GM21717 (cell line): Measurements from ENCODE around the gene ANGPTL2.

ENCODE experiments used
- ATAC-seq: cut with Tn5 transposase; IDR thresholded peaks from one replicate; pipeline ENCODE4 v1.9.1; 2021; ENCODE audit warnings: mild to moderate bottlenecking, moderate library complexity; ENCODE audit not compliant: unreplicated experiment

The ANGPTL2 gene

DNA sequence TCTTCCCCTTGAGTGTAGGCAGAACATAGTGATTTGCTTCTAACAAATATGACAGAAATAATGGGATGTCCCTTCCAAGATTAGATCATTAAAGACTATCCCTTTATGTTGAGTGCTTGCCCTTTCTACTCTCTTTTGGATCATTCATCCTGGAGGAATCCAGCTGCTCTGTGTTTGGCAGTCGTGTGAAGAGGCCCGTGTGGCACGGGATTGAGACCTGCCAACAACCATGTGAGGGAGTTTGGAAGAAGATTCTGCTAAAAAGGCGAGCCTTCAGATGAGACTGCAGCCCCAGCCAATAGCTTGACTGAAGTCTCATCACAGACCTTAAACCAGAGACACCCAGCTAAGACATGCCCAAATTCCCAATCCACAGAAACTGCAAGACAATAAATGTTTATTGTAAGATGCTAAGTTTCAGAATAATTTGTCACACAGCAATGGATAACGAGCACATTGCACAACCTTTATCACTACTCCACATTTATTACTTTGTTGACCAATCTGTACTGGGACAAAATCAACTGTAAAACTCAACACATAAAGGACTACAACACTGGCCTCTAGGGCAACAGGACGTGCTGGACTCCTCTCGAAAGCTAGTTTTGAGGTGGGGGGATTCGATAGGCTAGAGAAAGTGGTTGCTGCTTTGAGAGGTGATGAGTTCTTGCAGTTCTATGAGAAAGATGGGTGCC is 42.8 kb downstream of the ANGPTL2 start:
- ATAC-seq: no peak

DNA sequence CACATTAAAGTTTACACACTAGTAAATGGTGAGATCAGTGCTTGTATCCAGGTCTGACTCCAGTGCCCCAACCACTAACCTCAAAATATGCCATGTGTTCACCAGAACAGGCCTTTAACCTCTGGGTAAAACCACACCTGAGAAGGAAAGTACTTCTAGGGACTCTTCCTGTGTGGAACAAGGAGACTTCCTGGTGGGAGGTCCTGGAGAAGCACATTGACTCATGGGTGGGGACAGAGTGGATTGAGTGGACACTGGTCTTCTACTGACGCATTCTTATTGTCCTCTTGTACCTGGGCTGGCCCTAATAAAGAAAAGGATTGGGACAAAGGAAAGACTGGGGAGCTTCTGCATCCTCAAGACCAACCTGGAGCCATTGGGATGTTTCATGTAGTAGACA is 43.4 kb downstream of the ANGPTL2 start:
- ATAC-seq: no peak

DNA sequence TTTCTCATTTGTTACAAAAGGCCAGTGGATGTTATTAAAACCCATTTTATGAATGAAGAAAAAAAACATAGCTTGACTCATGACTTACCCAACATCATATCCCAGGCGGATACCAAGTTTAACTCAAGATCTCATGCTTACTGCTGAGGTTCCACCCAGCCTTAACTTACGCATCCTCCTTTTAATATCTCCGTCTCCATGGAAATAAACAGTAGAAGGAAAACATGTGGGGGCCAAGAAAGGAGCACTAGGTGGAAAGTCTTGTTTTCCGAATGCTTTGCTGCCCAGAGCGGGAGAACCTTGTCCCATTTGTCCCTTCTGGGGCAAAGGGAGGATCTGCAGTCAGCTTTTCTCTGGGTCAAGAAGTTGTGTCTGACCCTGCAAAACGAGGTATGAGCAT is 44.1 kb downstream of the ANGPTL2 start:
- no peak for ATAC-seq

- ATAC-seq: no peak
These were observed 44.8 kb downstream of the ANGPTL2 start for GRCh38 chr9:127077644-127077946.

- no peak for ATAC-seq
These were observed 45.4 kb downstream of the ANGPTL2 start for GRCh38 chr9:127076860-127077643.

DNA sequence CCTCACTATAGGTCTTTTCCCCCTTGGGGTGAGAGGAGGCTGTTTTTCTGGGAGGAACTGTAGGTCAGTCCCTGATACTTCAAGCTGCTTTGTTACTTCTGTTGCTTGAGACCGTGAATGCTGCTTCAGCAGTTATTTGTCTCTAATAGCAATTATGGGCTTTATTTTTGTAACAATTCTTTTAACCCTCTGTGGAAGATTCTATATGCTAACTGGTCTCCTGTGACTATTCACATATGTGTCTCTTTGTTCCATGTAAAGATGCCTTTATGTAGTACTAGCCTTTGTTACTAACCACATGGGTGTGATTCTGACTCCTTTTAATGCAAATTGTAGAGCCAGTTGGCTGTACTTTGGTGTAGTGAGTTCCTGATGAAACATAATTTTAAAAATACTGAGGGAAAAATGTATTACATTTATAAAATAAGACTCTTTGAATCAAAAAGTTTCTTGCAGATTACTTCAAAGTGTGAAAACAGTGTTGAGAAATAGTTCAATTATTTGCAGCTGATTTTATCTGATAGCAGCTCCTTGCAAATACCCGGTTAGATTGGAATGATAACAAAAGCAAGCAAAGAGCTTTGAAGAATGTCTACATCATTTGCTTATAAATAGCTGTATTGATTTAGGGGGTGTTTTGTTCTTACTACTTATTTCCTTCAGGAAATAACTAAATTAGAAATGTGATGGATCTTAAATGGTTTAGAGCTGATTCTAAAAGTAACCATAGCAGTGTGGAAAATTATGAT is 46.6 kb downstream of the ANGPTL2 start:
- ATAC-seq: no peak

- ATAC-seq: no peak
These were observed 47.6 kb downstream of the ANGPTL2 start for GRCh38 chr9:127074561-127075548.

GRCh38 chr9:127067603-127068220 is 54.7 kb downstream of the ANGPTL2 start:
- ATAC-seq: no peak

DNA sequence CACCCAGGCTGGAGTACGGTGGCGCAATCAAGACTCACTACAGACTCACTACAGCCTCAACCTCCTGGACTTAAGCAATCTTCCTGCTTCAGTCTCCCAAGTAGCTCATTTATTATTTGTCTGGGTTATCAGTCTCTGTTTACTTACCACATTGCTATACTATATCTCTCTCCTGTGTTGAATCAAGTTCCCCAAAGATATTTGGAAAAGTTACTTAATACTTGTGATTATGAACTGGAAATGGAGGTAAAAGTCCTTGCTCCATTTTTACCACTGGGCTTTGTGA is 55.6 kb downstream of the ANGPTL2 start:
- no peak for ATAC-seq

DNA sequence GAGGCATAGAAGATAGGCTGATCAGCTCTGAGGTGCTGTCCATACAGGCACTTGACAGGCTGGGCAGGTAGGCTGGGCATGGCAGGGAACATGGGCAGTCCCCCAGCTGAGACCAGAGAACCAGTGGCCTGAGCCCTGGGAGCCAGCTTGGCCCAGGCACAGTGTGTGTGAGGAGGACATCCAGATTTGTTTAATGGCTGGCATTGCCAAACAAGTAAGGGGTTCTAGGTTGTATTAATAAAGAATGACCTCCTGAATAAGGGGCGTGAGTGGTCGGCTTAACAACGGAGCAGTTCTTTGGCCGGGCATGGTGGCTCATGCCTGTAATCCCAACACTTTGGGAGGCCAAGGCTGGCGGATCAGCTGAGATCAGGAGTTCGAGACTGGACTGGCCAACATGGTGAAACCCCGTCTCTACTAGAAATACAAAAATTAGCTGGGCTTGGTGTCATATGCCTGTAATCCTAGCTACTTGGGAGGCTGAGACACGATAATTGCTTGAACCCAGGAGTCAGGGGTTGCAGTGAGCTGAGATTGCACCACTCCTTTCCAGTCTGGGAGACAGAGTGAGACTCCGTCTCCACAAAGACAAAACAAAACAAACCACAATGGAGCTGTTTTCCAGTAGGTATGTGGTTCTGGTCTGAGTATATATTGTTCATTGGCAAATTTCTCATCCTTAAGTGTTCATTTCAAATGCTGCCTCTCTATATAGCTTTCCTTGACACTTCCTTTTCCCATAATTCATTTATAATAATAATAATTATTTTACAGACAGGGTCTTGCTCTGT is 56.2 kb downstream of the ANGPTL2 start:
- ATAC-seq: no peak

- no peak for ATAC-seq
These were observed 56.8 kb downstream of the ANGPTL2 start for GRCh38 chr9:127065592-127065991.

GRCh38 chr9:127064335-127064734 is 58.1 kb downstream of the ANGPTL2 start:
- ATAC-seq: no peak

- ATAC-seq: no peak
These were observed 61.0 kb downstream of the ANGPTL2 start for GRCh38 chr9:127061411-127061810.

- no peak for ATAC-seq
These were observed 62.6 kb downstream of the ANGPTL2 start for GRCh38 chr9:127059765-127060361.

DNA sequence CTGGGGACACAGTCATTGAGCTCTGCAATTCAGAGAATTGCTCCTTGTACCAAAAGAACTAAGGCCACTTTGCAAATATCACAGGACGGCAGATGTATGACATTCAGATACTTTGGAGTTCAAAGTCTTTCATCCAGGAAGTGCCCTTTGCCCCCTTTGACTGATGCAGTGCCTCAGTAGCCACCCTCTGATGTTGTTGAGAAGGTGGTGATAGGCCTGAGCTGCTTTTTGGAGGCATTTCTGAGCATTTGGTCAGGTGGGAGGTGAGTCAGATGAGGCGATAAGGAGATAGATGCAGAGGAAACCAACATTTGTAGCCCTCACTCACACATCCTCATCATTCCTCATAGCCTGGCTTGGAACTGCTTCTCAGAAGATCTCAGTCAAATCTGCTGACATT is 63.4 kb downstream of the ANGPTL2 start:
- no peak for ATAC-seq

DNA sequence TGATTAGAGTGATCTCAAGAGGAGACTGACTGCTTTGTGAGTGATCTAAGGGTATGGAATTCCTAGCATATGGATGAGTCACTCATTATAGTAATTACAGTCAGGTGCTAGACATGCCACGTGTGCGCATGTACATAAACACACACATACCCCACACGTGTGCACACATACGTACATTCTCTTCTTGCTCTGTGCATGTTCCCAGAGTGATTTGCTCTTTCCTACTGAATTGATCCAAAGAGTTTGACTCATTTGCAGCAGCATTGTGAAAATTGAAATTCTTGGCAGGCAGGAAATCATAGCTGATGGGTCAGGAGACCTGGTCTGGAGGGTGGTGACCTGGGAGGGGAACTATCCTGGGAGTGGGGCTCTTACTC is 63.8 kb downstream of the ANGPTL2 start:
- no peak for ATAC-seq

GRCh38 chr9:127058011-127058644 is 64.3 kb downstream of the ANGPTL2 start:
- ATAC-seq: no peak

DNA sequence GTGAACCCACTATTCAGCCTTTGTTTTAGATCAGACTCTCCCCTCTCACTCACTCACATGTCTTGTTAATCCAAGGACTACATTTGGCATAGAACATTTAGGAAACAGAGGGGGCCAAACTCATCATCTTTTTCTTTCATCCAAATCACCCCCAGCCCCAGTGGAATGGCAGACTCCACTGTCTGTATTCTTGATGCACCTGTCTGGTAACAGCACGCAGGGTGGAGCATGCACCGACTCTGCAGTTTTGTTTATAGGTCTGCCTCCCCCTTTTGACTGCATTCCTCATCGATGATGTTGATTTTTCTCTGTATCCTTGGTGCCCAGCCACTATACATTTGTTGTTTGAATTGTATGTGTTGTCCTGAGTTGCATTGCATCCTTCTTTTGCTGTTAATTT is 66.0 kb downstream of the ANGPTL2 start:
- no peak for ATAC-seq
